Stomach (tissue), 9 donors: ENCODE data around the gene PRAMEF1. TPM values are rescaled to one million over a fixed set of nuclear protein-coding genes. Genes with fewer than 3 reads are reported as not detected.

Source experiments
- DNase-seq, 2 donors: peaks; one replicate each; pipeline versions ENCODE4 v3.0.0 to v3.0.0-alpha.2; 2013 to 2019
- H3K27ac ChIP-seq, 5 donors: fragments of 200-600 bp in 4 of 5; sonication (generic) in 4 of 5; one replicate each; pipeline ENCODE4 v1.5.1; 2013 to 2019; ENCODE audit warnings: mild to moderate bottlenecking in 1 of 5, moderate library complexity in 1 of 5
- H3K27me3 ChIP-seq, 3 donors: fragments of 200-600 bp; sonication (generic); one replicate each; pipeline ENCODE4 v1.5.1; 2017 to 2019; ENCODE audit warnings: mixed run types in 1 of 3
- H3K36me3 ChIP-seq, 4 donors: fragments of 200-600 bp; sonication (generic); 1 replicate in 3 of 4; 2 replicates in 1 of 4; pipeline ENCODE4 v1.5.1; 2016 to 2019
- H3K4me1 ChIP-seq, 4 donors: fragments of 200-600 bp; sonication (generic); one replicate each; pipeline ENCODE4 v1.5.1; 2016 to 2019
- H3K4me3 ChIP-seq, 4 donors: fragments of 200-600 bp; sonication (generic) in 3 of 4; one replicate each; pipeline ENCODE4 v1.5.1; 2016 to 2019; ENCODE audit warnings: mild to moderate bottlenecking in 1 of 4
- H3K9me3 ChIP-seq, 4 donors: fragments of 200-600 bp; sonication (generic); one replicate each; pipeline ENCODE4 v1.5.1; 2016 to 2019
- CTCF ChIP-seq, 7 experiments: fragments of 450-650 bp in 4 of 7; fragments of 200-600 bp in 3 of 7; sonication (generic) in 3 of 7; IDR thresholded peaks; one replicate each; pipeline ENCODE4 v1.5.1; 2016 to 2019; ENCODE audit warnings: antibody characterized with exemption in 7 of 7, control low read depth in 2 of 7, mild to moderate bottlenecking in 1 of 7
- EP300 ChIP-seq: sonication (generic); formaldehyde crosslinking; IDR thresholded peaks from one replicate; pipeline ENCODE4 v1.6.1; 2017; ENCODE audit warnings: antibody characterized with exemption
- POLR2A ChIP-seq, 4 donors: fragments of 450-650 bp; IDR thresholded peaks; one replicate each; pipeline ENCODE4 v1.6.1; 2016; ENCODE audit warnings: antibody characterized with exemption in 4 of 4, control low read depth in 2 of 4, mild to moderate bottlenecking in 1 of 4, moderate library complexity in 1 of 4
- POLR2AphosphoS5 ChIP-seq, 3 donors: sonication (generic); formaldehyde crosslinking; IDR thresholded peaks; one replicate each; pipeline ENCODE4 v1.6.1; 2016; ENCODE audit warnings: antibody characterized with exemption in 3 of 3
- WGBS, 5 donors: extraction: QIAGEN DNeasy Blood & Tissue Kit in 3 of 5; methylation state at CpG; one replicate each; pipeline versions ENCODE4 v1.1.5 to v1.1.7; 2013 to 2018; 5-methylcytosine and 5-hydroxymethylcytosine counted together
- intact Hi-C: fragments of 100-400 bp; cut with DNase I; formaldehyde crosslinking; loops from one replicate; pipeline ENCODE4 v1.15.1; 2023; ENCODE audit warnings: low total_unique reads
- polyA plus RNA-seq, 3 donors: library from polyadenylated mRNA; stranded (reverse); fragments of 200-250 nt; gene quantifications; one replicate each; pipeline ENCODE4 v1.2.3, GENCODE V29; 2013
- total RNA-seq, 5 donors: library from RNA; depleted of rRNA; stranded (reverse); fragments of >200 nt; gene quantifications; one replicate each; pipeline versions ENCODE4 v1.1.0 to v1.2.3, GENCODE V29; 2014 to 2016
- donor health status: healthy with polysubstance abuse.
- donor health status: Bipolar disorder and iron deficiency.
- donor health status: healthy.

PRAMEF1 gene
- total and polyA plus RNA-seq, 8 donors, result not detected

GRCh38 chr1:12748778-12749355 lies 42.3 kb upstream of the PRAMEF1 start:
- Histone ChIP-seq H3K4me3 (no peak overlapping the region), H3K9me3 (peaks cover 0 to 36% (median 28%) of the 10 kb centered on the region in 4 donors), H3K36me3 (no peaks in the 10 kb centered on the region), H3K4me1 (no peaks in the 10 kb centered on the region), H3K27me3 (peaks cover 0 to 7% (median 0%) of the 10 kb centered on the region in 3 donors), H3K27ac (no peak overlapping the region)
- intact Hi-C loops, result no loop called here
- DNase-seq, result no peak
- TF ChIP-seq CTCF (IDR thresholded peaks at IDR 0.05) (no peak), EP300 (no peak), POLR2AphosphoS5 (IDR thresholded peaks at IDR 0.05) (no peak), POLR2A (IDR thresholded peaks at IDR 0.05) (no peak)

- 70 to 84% (median 78%) methylated on average over 4 of the region's 4 CpGs for WGBS, 5 donors
- H3K4me1 ChIP-seq, result no peaks in the 10 kb centered on the region
- no peaks in the 10 kb centered on the region for H3K36me3 ChIP-seq
- no peak for TF ChIP-seq POLR2AphosphoS5 (IDR thresholded peaks at IDR 0.05)
- TF ChIP-seq EP300, result no peak
- no peak for TF ChIP-seq CTCF (IDR thresholded peaks at IDR 0.05)
- no peak for TF ChIP-seq POLR2A (IDR thresholded peaks at IDR 0.05)
- no peak for DNase-seq
- no peak overlapping the region for H3K4me3 ChIP-seq
- intact Hi-C loops, result no loop called here
- H3K27me3 ChIP-seq, result peaks cover 0 to 25% (median 0%) of the 10 kb centered on the region in 3 donors
- H3K27ac ChIP-seq, result no peak overlapping the region
- peaks cover 0 to 12% (median 8%) of the 10 kb centered on the region in 4 donors for H3K9me3 ChIP-seq
These were observed 36.5 kb upstream of the PRAMEF1 start for GRCh38 chr1:12754738-12755137.

- no peak for DNase-seq
- Histone ChIP-seq H3K4me3 (no peak overlapping the region), H3K27me3 (peaks cover 0 to 31% (median 0%) of the 10 kb centered on the region in 3 donors), H3K4me1 (no peaks in the 10 kb centered on the region), H3K27ac (no peak overlapping the region), H3K9me3 (no peaks in the 10 kb centered on the region), H3K36me3 (no peaks in the 10 kb centered on the region)
- intact Hi-C loops, result no loop called here
- no peak for TF ChIP-seq POLR2A (IDR thresholded peaks at IDR 0.05)
- TF ChIP-seq EP300, result no peak
- no peak for TF ChIP-seq CTCF (IDR thresholded peaks at IDR 0.05)
- TF ChIP-seq POLR2AphosphoS5 (IDR thresholded peaks at IDR 0.05), result no peak
- WGBS, 5 donors, result 44 to 61% (median 52%) methylated on average over 1 to 2 of the region's 2 CpGs
These were observed 34.9 kb upstream of the PRAMEF1 start for GRCh38 chr1:12756273-12756672.

GRCh38 chr1:12756768-12757413 lies 34.3 kb upstream of the PRAMEF1 start:
- TF ChIP-seq CTCF (IDR thresholded peaks at IDR 0.05) (no peak), POLR2AphosphoS5 (IDR thresholded peaks at IDR 0.05) (no peak), POLR2A (IDR thresholded peaks at IDR 0.05) (no peak), EP300 (no peak)
- Histone ChIP-seq H3K27ac (no peak overlapping the region), H3K4me1 (no peaks in the 10 kb centered on the region), H3K4me3 (no peak overlapping the region), H3K27me3 (peaks cover 0 to 32% (median 0%) of the 10 kb centered on the region in 3 donors), H3K9me3 (no peaks in the 10 kb centered on the region), H3K36me3 (no peaks in the 10 kb centered on the region)
- intact Hi-C loops, result no loop called here
- DNase-seq, result peak in 1 of 2 donors; percentile 12
- WGBS, 5 donors, result 69 to 82% (median 74%) methylated on average over 6 of the region's 6 CpGs
